Gastroesophageal sphincter (tissue), 3 donors: ENCODE results near the gene MYH4.

Experiments used
- EP300 ChIP-seq: sonication (generic); formaldehyde crosslinking; IDR thresholded peaks from one replicate; pipeline ENCODE4 v1.6.1; 2017; ENCODE audit warnings: antibody characterized with exemption, mild to moderate bottlenecking
- POLR2A ChIP-seq, 2 donors: fragments of 450-650 bp; IDR thresholded peaks; one replicate each; pipeline ENCODE4 v1.6.1; 2017; ENCODE audit warnings: antibody characterized with exemption in 2 of 2, mild to moderate bottlenecking in 2 of 2, moderate library complexity in 1 of 2
- POLR2AphosphoS5 ChIP-seq: sonication (generic); formaldehyde crosslinking; IDR thresholded peaks from one replicate; pipeline ENCODE4 v1.6.1; 2017; ENCODE audit warnings: antibody characterized with exemption
- TF ChIP-seq, protein P1 (sequence below), 4 experiments: fragments of 200-600 bp in 2 of 4; fragments of 450-650 bp in 2 of 4; sonication (generic) in 1 of 4; IDR thresholded peaks; one replicate each; pipeline ENCODE4 v1.5.1; 2017 to 2019; ENCODE audit warnings: antibody characterized with exemption in 4 of 4, mild to moderate bottlenecking in 2 of 4, moderate library complexity in 2 of 4

DNA sequence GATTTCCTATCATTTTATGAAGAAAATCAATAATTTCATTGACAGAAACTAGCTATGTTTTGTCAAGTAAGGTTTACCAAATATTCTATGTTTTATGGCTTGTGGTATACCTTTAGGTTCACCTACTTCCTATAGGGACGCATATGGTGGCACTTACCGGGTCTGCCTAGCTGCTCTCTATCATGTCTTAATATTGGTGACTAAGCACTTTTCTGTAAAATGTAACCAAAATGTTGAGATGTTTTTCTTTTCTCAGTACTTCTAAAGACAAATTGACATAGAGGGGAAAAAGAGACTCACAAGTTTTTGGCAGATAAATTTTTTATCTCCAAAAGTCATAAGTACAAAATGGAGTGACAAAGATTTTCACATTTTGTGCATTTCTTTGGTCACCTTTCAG, 22.6 kb upstream of the MYH4 start:
- TF ChIP-seq, protein P1, sequence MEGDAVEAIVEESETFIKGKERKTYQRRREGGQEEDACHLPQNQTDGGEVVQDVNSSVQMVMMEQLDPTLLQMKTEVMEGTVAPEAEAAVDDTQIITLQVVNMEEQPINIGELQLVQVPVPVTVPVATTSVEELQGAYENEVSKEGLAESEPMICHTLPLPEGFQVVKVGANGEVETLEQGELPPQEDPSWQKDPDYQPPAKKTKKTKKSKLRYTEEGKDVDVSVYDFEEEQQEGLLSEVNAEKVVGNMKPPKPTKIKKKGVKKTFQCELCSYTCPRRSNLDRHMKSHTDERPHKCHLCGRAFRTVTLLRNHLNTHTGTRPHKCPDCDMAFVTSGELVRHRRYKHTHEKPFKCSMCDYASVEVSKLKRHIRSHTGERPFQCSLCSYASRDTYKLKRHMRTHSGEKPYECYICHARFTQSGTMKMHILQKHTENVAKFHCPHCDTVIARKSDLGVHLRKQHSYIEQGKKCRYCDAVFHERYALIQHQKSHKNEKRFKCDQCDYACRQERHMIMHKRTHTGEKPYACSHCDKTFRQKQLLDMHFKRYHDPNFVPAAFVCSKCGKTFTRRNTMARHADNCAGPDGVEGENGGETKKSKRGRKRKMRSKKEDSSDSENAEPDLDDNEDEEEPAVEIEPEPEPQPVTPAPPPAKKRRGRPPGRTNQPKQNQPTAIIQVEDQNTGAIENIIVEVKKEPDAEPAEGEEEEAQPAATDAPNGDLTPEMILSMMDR (IDR thresholded peaks at IDR 0.05): no peak
- no peak for TF ChIP-seq POLR2A (IDR thresholded peaks at IDR 0.05)
- no peak for TF ChIP-seq POLR2AphosphoS5
- TF ChIP-seq EP300: no peak
